SK-N-SH (cell line): Measurements from ENCODE around the gene ALPL. TPM values are rescaled to one million over a fixed set of nuclear protein-coding genes. Genes with fewer than 3 reads are reported as not detected.

Experiments used
- CTCF ChIA-PET: fragments of 300-600, 350-600 bp; formaldehyde crosslinking; extraction: SDS; loops from one replicate; lab custom pipeline; 2021; lab: Yijun Ruan, JAX
- POLR2A ChIA-PET: fragments of 350-600 bp; sonication (Branson Sonifier 250); formaldehyde crosslinking; extraction: SDS; loops from one replicate; lab custom pipeline; 2020; ENCODE audit warnings: antibody characterized with exemption, inconsistent platforms; lab: Yijun Ruan, JAX
- DNase-seq: peaks from one replicate; pipeline ENCODE4 v3.0.0; 2012
- H2AFZ ChIP-seq: fragments of 200-600 bp; sonication (generic); 2 replicates; pipeline ENCODE4 v1.8.1; 2016; ENCODE audit warnings: antibody characterized with exemption, mild to moderate bottlenecking, low read depth
- H3F3A ChIP-seq: fragments of 200-600 bp; sonication (generic); replicated peaks from 2 replicates; pipeline ENCODE3; 2016; ENCODE audit warnings: antibody characterized with exemption, mild to moderate bottlenecking; ENCODE audit not compliant: insufficient read depth
- H3K27ac ChIP-seq, 2 experiments: fragments of 200-500 bp in 1 of 2; fragments of 200-600 bp in 1 of 2; sonication (Bioruptor generic) in 1 of 2; sonication (generic), shearing (Covaris generic) in 1 of 2; 2 replicates each; pipeline versions ENCODE4 v1.5.1 to v1.6.1; 2014 to 2016; ENCODE audit warnings: low read depth in 2 of 2, inconsistent platforms in 1 of 2, low read length in 1 of 2, mild to moderate bottlenecking in 1 of 2, mixed read lengths in 1 of 2
- H3K27me3 ChIP-seq: fragments of 200-600 bp; sonication (generic), shearing (Covaris generic); 2 replicates; pipeline ENCODE4 v1.6.1; 2016; ENCODE audit warnings: mixed run types; ENCODE audit not compliant: insufficient read depth
- H3K36me3 ChIP-seq, 2 experiments: fragments of 200-500 bp in 1 of 2; fragments of 200-600 bp in 1 of 2; sonication (Bioruptor generic) in 1 of 2; sonication (generic) in 1 of 2; replicated peaks in 1 of 2; 2 replicates each; pipeline versions ENCODE3 to v1.5.1; 2014 to 2016; ENCODE audit warnings: low read length in 1 of 2, mild to moderate bottlenecking in 1 of 2; ENCODE audit not compliant: insufficient read depth in 2 of 2, control insufficient read depth in 1 of 2
- H3K4me1 ChIP-seq, 2 experiments: fragments of 200-500 bp in 1 of 2; fragments of 200-600 bp in 1 of 2; sonication (Bioruptor generic) in 1 of 2; sonication (generic), shearing (Covaris generic) in 1 of 2; 2 replicates each; pipeline versions ENCODE4 v1.5.1 to v1.6.1; 2014 to 2016; ENCODE audit warnings: low read depth in 1 of 2, low read length in 1 of 2, mixed run types in 1 of 2; ENCODE audit not compliant: insufficient read depth in 2 of 2, control insufficient read depth in 1 of 2
- H3K4me2 ChIP-seq: fragments of 200-600 bp; sonication (generic), shearing (Covaris generic); 2 replicates; pipeline ENCODE4 v1.6.1; 2017; ENCODE audit warnings: mixed run types
- H3K4me3 ChIP-seq, 2 experiments: fragments of 200-500 bp in 1 of 2; fragments of 200-600 bp in 1 of 2; sonication (Bioruptor generic) in 1 of 2; sonication (generic), shearing (Covaris generic) in 1 of 2; 2 replicates each; pipeline versions ENCODE4 v1.5.1 to v1.8.1; 2014 to 2016; ENCODE audit warnings: low read depth in 2 of 2, inconsistent platforms in 1 of 2, low read length in 1 of 2, mild to moderate bottlenecking in 1 of 2, mixed read lengths in 1 of 2, moderate library complexity in 1 of 2
- H3K79me2 ChIP-seq: fragments of 200-600 bp; sonication (generic); 2 replicates; pipeline ENCODE4 v1.8.1; 2017; ENCODE audit warnings: mild to moderate bottlenecking; ENCODE audit not compliant: insufficient read depth
- H3K9ac ChIP-seq: fragments of 200-600 bp; sonication (generic); 2 replicates; pipeline ENCODE4 v1.6.1; 2017; ENCODE audit warnings: mixed run types
- H3K9me2 ChIP-seq: fragments of 200-600 bp; sonication (generic); 2 replicates; pipeline ENCODE4 v1.6.1; 2017; ENCODE audit warnings: mixed run types
- H3K9me3 ChIP-seq: fragments of 200-600 bp; sonication (generic); 2 replicates; pipeline ENCODE4 v1.6.1; 2017; ENCODE audit warnings: mixed run types, mild to moderate bottlenecking, moderate library complexity
- H4K20me1 ChIP-seq: fragments of 200-600 bp; sonication (generic); 2 replicates; pipeline ENCODE4 v1.6.1; 2017; ENCODE audit warnings: mild to moderate bottlenecking, mixed run types; ENCODE audit not compliant: insufficient read depth
- EP300 ChIP-seq, 2 experiments: IDR thresholded peaks; 2 replicates each; pipeline versions ENCODE4 v1.4.0 to v1.6.1; 2012; ENCODE audit warnings: borderline replicate concordance in 1 of 2, low read depth in 1 of 2, low read length in 1 of 2
- EZH2phosphoT487 ChIP-seq: fragments of 200-600 bp; sonication (generic); IDR thresholded peaks from 2 replicates; pipeline ENCODE4 v1.6.1; 2017; ENCODE audit warnings: low read depth, mixed run types, mild to moderate bottlenecking, antibody characterized with exemption, moderate library complexity, borderline replicate concordance
- FOXJ3 ChIP-seq: sonication (generic); formaldehyde crosslinking; IDR thresholded peaks from 2 replicates; pipeline ENCODE4 v1.5.1; 2020; ENCODE audit warnings: mild to moderate bottlenecking, missing genetic modification reagents
- GABPA ChIP-seq: IDR thresholded peaks from 2 replicates; pipeline ENCODE4 v1.4.0; 2012; ENCODE audit warnings: low read depth, mild to moderate bottlenecking
- IRF3 ChIP-seq: fragments of 150-350 bp; IDR thresholded peaks from 2 replicates; pipeline ENCODE4 v1.6.1; 2016; ENCODE audit warnings: mild to moderate bottlenecking, low read depth, low read length
- JUND ChIP-seq: IDR thresholded peaks from 2 replicates; pipeline ENCODE4 v1.4.0; 2012
- MAX ChIP-seq: IDR thresholded peaks from 2 replicates; pipeline ENCODE4 v1.4.0; 2012; ENCODE audit warnings: low read depth
- NRF1 ChIP-seq: IDR thresholded peaks from 2 replicates; pipeline ENCODE4 v1.6.1; 2012; ENCODE audit warnings: low read depth, mild to moderate bottlenecking, low read length
- POLR2AphosphoS5 ChIP-seq: IDR thresholded peaks from 2 replicates; pipeline ENCODE4 v1.6.1; 2012; ENCODE audit warnings: low read depth, low read length
- RCOR1 ChIP-seq: fragments of 150-350 bp; IDR thresholded peaks from 2 replicates; pipeline ENCODE4 v1.6.1; 2017; ENCODE audit warnings: antibody characterized with exemption, low read length
- RFX5 ChIP-seq: IDR thresholded peaks from 2 replicates; pipeline ENCODE4 v1.6.1; 2012; ENCODE audit warnings: mild to moderate bottlenecking, improper control_type of control experiment, low read length
- TEAD4 ChIP-seq: IDR thresholded peaks from 2 replicates; pipeline ENCODE4 v1.4.0; 2012; ENCODE audit warnings: mild to moderate bottlenecking, borderline replicate concordance; ENCODE audit not compliant: insufficient read depth
- USF2 ChIP-seq: fragments of 150-350 bp; IDR thresholded peaks from 2 replicates; pipeline ENCODE4 v1.6.1; 2017; ENCODE audit warnings: antibody characterized with exemption, low read length, low read depth, borderline replicate concordance
- ZBTB33 ChIP-seq: IDR thresholded peaks from 2 replicates; pipeline ENCODE4 v1.4.0; 2012; ENCODE audit warnings: low read depth, borderline replicate concordance
- WGBS: methylation state at CpG from one replicate; pipeline ENCODE4 v1.1.6; 2017; ENCODE audit warnings: low lambda C conversion rate; 5-methylcytosine and 5-hydroxymethylcytosine counted together
- polyA plus RNA-seq, 3 experiments: library from polyadenylated mRNA; depleted of rRNA; stranded (reverse); fragments of >200 nt; gene quantifications; 2 replicates each; pipeline ENCODE4 v1.2.3, GENCODE V29; 2012
- TF ChIP-seq, protein P1 (sequence below): IDR thresholded peaks from 2 replicates; pipeline ENCODE4 v1.6.1; 2012; ENCODE audit warnings: mild to moderate bottlenecking, low read depth, low read length, moderate library complexity

Gene ALPL
- polyA plus RNA-seq, 1 of the 3 experiments (the other 2 are of a cell fraction): 0.69 TPM

DNA sequence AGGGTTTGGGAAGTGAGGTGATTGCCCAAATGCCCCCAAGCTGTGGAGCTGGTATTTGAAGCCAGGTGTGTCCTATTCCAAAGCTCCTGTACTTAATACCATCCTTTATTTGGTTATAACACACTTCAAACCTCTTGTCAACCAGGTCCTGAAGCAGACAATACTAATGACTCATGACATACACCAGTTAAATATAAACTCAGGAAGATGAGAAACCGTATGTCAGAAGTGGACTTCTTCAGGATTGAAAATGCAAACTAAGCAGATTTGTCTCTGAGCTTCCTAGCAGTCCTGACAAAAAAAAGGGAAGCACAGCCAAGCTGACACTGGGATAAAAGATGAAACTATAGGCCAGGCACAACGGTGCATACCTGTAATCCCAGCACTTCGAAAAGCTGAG, 70.6 kb downstream of the ALPL start (continued):
- TF ChIP-seq ZBTB33 (no peak), FOXJ3 (CRISPR knock-in tag) (no peak)
- TF ChIP-seq, all 33 proteins: peak for 0

GRCh38 chr1:21584096-21584495, 74.9 kb downstream of the ALPL start:
- Histone ChIP-seq H3K9me3 (no peaks in the 10 kb centered on the region), H3K9ac (no peak overlapping the region), H3K4me1 (peaks cover 2 to 11% of the 10 kb centered on the region in 2 experiments; a peak in 2 of 4 replicates), H3K9me2 (no peaks in the 10 kb centered on the region), H3K27me3 (no peaks in the 10 kb centered on the region), H3K4me3 (no peak overlapping the region), H2AFZ (no peak overlapping the region), H3K27ac (no peak overlapping the region), H3F3A (no peaks in the 10 kb centered on the region), H3K4me2 (no peak overlapping the region), H3K36me3 (no peaks in the 10 kb centered on the region), H3K79me2 (no peaks in the 10 kb centered on the region), H4K20me1 (no peaks in the 10 kb centered on the region)
- TF ChIP-seq EZH2phosphoT487 (no peak), MAX (no peak), NRF1 (no peak), FOXJ3 (CRISPR knock-in tag) (no peak), JUND (no peak), EP300 (IDR thresholded peaks at IDR 0.05; ENCODE audit: borderline replicate concordance in 1 of 2, low read depth in 1 of 2, low read length in 1 of 2) (no peak), TEAD4 (no peak), USF2 (no peak), IRF3 (no peak), GABPA (no peak), POLR2AphosphoS5 (no peak), RFX5 (no peak), RCOR1 (no peak)
- TF ChIP-seq, protein P1, sequence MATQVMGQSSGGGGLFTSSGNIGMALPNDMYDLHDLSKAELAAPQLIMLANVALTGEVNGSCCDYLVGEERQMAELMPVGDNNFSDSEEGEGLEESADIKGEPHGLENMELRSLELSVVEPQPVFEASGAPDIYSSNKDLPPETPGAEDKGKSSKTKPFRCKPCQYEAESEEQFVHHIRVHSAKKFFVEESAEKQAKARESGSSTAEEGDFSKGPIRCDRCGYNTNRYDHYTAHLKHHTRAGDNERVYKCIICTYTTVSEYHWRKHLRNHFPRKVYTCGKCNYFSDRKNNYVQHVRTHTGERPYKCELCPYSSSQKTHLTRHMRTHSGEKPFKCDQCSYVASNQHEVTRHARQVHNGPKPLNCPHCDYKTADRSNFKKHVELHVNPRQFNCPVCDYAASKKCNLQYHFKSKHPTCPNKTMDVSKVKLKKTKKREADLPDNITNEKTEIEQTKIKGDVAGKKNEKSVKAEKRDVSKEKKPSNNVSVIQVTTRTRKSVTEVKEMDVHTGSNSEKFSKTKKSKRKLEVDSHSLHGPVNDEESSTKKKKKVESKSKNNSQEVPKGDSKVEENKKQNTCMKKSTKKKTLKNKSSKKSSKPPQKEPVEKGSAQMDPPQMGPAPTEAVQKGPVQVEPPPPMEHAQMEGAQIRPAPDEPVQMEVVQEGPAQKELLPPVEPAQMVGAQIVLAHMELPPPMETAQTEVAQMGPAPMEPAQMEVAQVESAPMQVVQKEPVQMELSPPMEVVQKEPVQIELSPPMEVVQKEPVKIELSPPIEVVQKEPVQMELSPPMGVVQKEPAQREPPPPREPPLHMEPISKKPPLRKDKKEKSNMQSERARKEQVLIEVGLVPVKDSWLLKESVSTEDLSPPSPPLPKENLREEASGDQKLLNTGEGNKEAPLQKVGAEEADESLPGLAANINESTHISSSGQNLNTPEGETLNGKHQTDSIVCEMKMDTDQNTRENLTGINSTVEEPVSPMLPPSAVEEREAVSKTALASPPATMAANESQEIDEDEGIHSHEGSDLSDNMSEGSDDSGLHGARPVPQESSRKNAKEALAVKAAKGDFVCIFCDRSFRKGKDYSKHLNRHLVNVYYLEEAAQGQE: no peak
- ChIA-PET POLR2A (no interaction called here), CTCF (interaction anchor here (1.1 to 1.5 kb wide), 5 partner anchors 9 to 380 kb away, joined by 3 to 8 read pairs (median 3); no protein-coding TSS in a partner anchor)
- WGBS: 82% methylated on average over 8 of the region's 10 CpGs
- no peak for DNase-seq
